SK-N-SH (cell line): ENCODE measurements around the gene ZNF396. TPM values are rescaled to one million over a fixed set of nuclear protein-coding genes. Genes with fewer than 3 reads are reported as not detected.

Experiments
- CTCF ChIA-PET: fragments of 300-600, 350-600 bp; formaldehyde crosslinking; extraction: SDS; loops from one replicate; lab custom pipeline; 2021; lab: Yijun Ruan, JAX
- POLR2A ChIA-PET: fragments of 350-600 bp; sonication (Branson Sonifier 250); formaldehyde crosslinking; extraction: SDS; loops from one replicate; lab custom pipeline; 2020; ENCODE audit warnings: antibody characterized with exemption, inconsistent platforms; lab: Yijun Ruan, JAX
- DNase-seq: peaks from one replicate; pipeline ENCODE4 v3.0.0; 2012
- H2AFZ ChIP-seq: fragments of 200-600 bp; sonication (generic); 2 replicates; pipeline ENCODE4 v1.8.1; 2016; ENCODE audit warnings: antibody characterized with exemption, mild to moderate bottlenecking, low read depth
- H3F3A ChIP-seq: fragments of 200-600 bp; sonication (generic); replicated peaks from 2 replicates; pipeline ENCODE3; 2016; ENCODE audit warnings: antibody characterized with exemption, mild to moderate bottlenecking; ENCODE audit not compliant: insufficient read depth
- H3K27ac ChIP-seq, 2 experiments: fragments of 200-500 bp in 1 of 2; fragments of 200-600 bp in 1 of 2; sonication (Bioruptor generic) in 1 of 2; sonication (generic), shearing (Covaris generic) in 1 of 2; 2 replicates each; pipeline versions ENCODE4 v1.5.1 to v1.6.1; 2014 to 2016; ENCODE audit warnings: low read depth in 2 of 2, inconsistent platforms in 1 of 2, low read length in 1 of 2, mild to moderate bottlenecking in 1 of 2, mixed read lengths in 1 of 2
- H3K27me3 ChIP-seq: fragments of 200-600 bp; sonication (generic), shearing (Covaris generic); 2 replicates; pipeline ENCODE4 v1.6.1; 2016; ENCODE audit warnings: mixed run types; ENCODE audit not compliant: insufficient read depth
- H3K36me3 ChIP-seq, 2 experiments: fragments of 200-500 bp in 1 of 2; fragments of 200-600 bp in 1 of 2; sonication (Bioruptor generic) in 1 of 2; sonication (generic) in 1 of 2; replicated peaks in 1 of 2; 2 replicates each; pipeline versions ENCODE3 to v1.5.1; 2014 to 2016; ENCODE audit warnings: low read length in 1 of 2, mild to moderate bottlenecking in 1 of 2; ENCODE audit not compliant: insufficient read depth in 2 of 2, control insufficient read depth in 1 of 2
- H3K4me1 ChIP-seq, 2 experiments: fragments of 200-500 bp in 1 of 2; fragments of 200-600 bp in 1 of 2; sonication (Bioruptor generic) in 1 of 2; sonication (generic), shearing (Covaris generic) in 1 of 2; 2 replicates each; pipeline versions ENCODE4 v1.5.1 to v1.6.1; 2014 to 2016; ENCODE audit warnings: low read depth in 1 of 2, low read length in 1 of 2, mixed run types in 1 of 2; ENCODE audit not compliant: insufficient read depth in 2 of 2, control insufficient read depth in 1 of 2
- H3K4me2 ChIP-seq: fragments of 200-600 bp; sonication (generic), shearing (Covaris generic); 2 replicates; pipeline ENCODE4 v1.6.1; 2017; ENCODE audit warnings: mixed run types
- H3K4me3 ChIP-seq, 2 experiments: fragments of 200-500 bp in 1 of 2; fragments of 200-600 bp in 1 of 2; sonication (Bioruptor generic) in 1 of 2; sonication (generic), shearing (Covaris generic) in 1 of 2; 2 replicates each; pipeline versions ENCODE4 v1.5.1 to v1.8.1; 2014 to 2016; ENCODE audit warnings: low read depth in 2 of 2, inconsistent platforms in 1 of 2, low read length in 1 of 2, mild to moderate bottlenecking in 1 of 2, mixed read lengths in 1 of 2, moderate library complexity in 1 of 2
- H3K79me2 ChIP-seq: fragments of 200-600 bp; sonication (generic); 2 replicates; pipeline ENCODE4 v1.8.1; 2017; ENCODE audit warnings: mild to moderate bottlenecking; ENCODE audit not compliant: insufficient read depth
- H3K9ac ChIP-seq: fragments of 200-600 bp; sonication (generic); 2 replicates; pipeline ENCODE4 v1.6.1; 2017; ENCODE audit warnings: mixed run types
- H3K9me2 ChIP-seq: fragments of 200-600 bp; sonication (generic); 2 replicates; pipeline ENCODE4 v1.6.1; 2017; ENCODE audit warnings: mixed run types
- H3K9me3 ChIP-seq: fragments of 200-600 bp; sonication (generic); 2 replicates; pipeline ENCODE4 v1.6.1; 2017; ENCODE audit warnings: mixed run types, mild to moderate bottlenecking, moderate library complexity
- H4K20me1 ChIP-seq: fragments of 200-600 bp; sonication (generic); 2 replicates; pipeline ENCODE4 v1.6.1; 2017; ENCODE audit warnings: mild to moderate bottlenecking, mixed run types; ENCODE audit not compliant: insufficient read depth
- CHD2 ChIP-seq: fragments of 150-350 bp; IDR thresholded peaks from 2 replicates; pipeline ENCODE4 v1.6.1; 2018; ENCODE audit warnings: low read length; ENCODE audit not compliant: partially characterized antibody
- ELF1 ChIP-seq: IDR thresholded peaks from 2 replicates; pipeline ENCODE4 v1.4.0; 2012
- EP300 ChIP-seq, 2 experiments: IDR thresholded peaks; 2 replicates each; pipeline versions ENCODE4 v1.4.0 to v1.6.1; 2012; ENCODE audit warnings: borderline replicate concordance in 1 of 2, low read depth in 1 of 2, low read length in 1 of 2
- FOXM1 ChIP-seq: IDR thresholded peaks from 2 replicates; pipeline ENCODE4 v1.4.0; 2012; ENCODE audit warnings: low read depth, mild to moderate bottlenecking
- GATA2 ChIP-seq: sonication (generic); formaldehyde crosslinking; IDR thresholded peaks from 2 replicates; pipeline ENCODE4 v1.5.0; 2020; ENCODE audit warnings: mild to moderate bottlenecking, missing genetic modification reagents
- MXI1 ChIP-seq: IDR thresholded peaks from 2 replicates; pipeline ENCODE4 v1.6.1; 2012; ENCODE audit warnings: mild to moderate bottlenecking, low read depth, low read length, improper control_type of control experiment
- NRF1 ChIP-seq: IDR thresholded peaks from 2 replicates; pipeline ENCODE4 v1.6.1; 2012; ENCODE audit warnings: low read depth, mild to moderate bottlenecking, low read length
- POLR2AphosphoS5 ChIP-seq: IDR thresholded peaks from 2 replicates; pipeline ENCODE4 v1.6.1; 2012; ENCODE audit warnings: low read depth, low read length
- TEAD4 ChIP-seq: IDR thresholded peaks from 2 replicates; pipeline ENCODE4 v1.4.0; 2012; ENCODE audit warnings: mild to moderate bottlenecking, borderline replicate concordance; ENCODE audit not compliant: insufficient read depth
- USF1 ChIP-seq: IDR thresholded peaks from 2 replicates; pipeline ENCODE4 v1.4.0; 2012; ENCODE audit warnings: low read depth, borderline replicate concordance
- USF2 ChIP-seq: fragments of 150-350 bp; IDR thresholded peaks from 2 replicates; pipeline ENCODE4 v1.6.1; 2017; ENCODE audit warnings: antibody characterized with exemption, low read length, low read depth, borderline replicate concordance
- YY1 ChIP-seq: IDR thresholded peaks from 2 replicates; pipeline ENCODE4 v1.4.0; 2012; ENCODE audit warnings: low read depth, mild to moderate bottlenecking
- ZBTB33 ChIP-seq: IDR thresholded peaks from 2 replicates; pipeline ENCODE4 v1.4.0; 2012; ENCODE audit warnings: low read depth, borderline replicate concordance
- polyA plus RNA-seq, 3 experiments: library from polyadenylated mRNA; depleted of rRNA; stranded (reverse); fragments of >200 nt; gene quantifications; 2 replicates each; pipeline ENCODE4 v1.2.3, GENCODE V29; 2012
- TF ChIP-seq, protein P1 (sequence below): IDR thresholded peaks from 2 replicates; pipeline ENCODE4; 2012
- TF ChIP-seq, protein P2 (sequence below): fragments of 200-600 bp; sonication (generic); IDR thresholded peaks from 2 replicates; pipeline ENCODE4 v1.6.1; 2017; ENCODE audit warnings: antibody characterized with exemption, mild to moderate bottlenecking, moderate library complexity
- TF ChIP-seq, protein P3 (sequence below): IDR thresholded peaks from 2 replicates; pipeline ENCODE4 v1.4.0; 2012; ENCODE audit warnings: low read depth

The ZNF396 gene
- polyA plus RNA-seq, 1 of the 3 experiments (the other 2 are of a cell fraction), result 0.41 TPM

GRCh38 chr18:35392375-35392774 is 15.2 kb upstream of the ZNF396 start:
- no peak overlapping the region for H2AFZ ChIP-seq
- CTCF ChIA-PET, result no interaction called here
- no peak for DNase-seq

More at GRCh38 chr18:35392375-35392774, 15.2 kb upstream of the ZNF396 start:
- Histone ChIP-seq H3K4me3 (no peak overlapping the region), H3K9me2 (no peaks in the 10 kb centered on the region), H3F3A (no peaks in the 10 kb centered on the region), H3K4me1 (no peaks in the 10 kb centered on the region), H4K20me1 (no peaks in the 10 kb centered on the region), H3K4me2 (no peak overlapping the region), H3K27ac (no peak overlapping the region), H3K79me2 (no peaks in the 10 kb centered on the region), H3K27me3 (no peaks in the 10 kb centered on the region; the same call in 1 of the 2 replicates), H3K9ac (no peak overlapping the region), H3K36me3 (no peaks in the 10 kb centered on the region), H3K9me3 (no peaks in the 10 kb centered on the region)
- POLR2A ChIA-PET, result no interaction called here
- TF ChIP-seq MXI1, result no peak
- no peak for TF ChIP-seq POLR2AphosphoS5
- TF ChIP-seq CHD2, result no peak
- no peak for TF ChIP-seq YY1
- no peak for TF ChIP-seq NRF1
- TF ChIP-seq, protein P1, sequence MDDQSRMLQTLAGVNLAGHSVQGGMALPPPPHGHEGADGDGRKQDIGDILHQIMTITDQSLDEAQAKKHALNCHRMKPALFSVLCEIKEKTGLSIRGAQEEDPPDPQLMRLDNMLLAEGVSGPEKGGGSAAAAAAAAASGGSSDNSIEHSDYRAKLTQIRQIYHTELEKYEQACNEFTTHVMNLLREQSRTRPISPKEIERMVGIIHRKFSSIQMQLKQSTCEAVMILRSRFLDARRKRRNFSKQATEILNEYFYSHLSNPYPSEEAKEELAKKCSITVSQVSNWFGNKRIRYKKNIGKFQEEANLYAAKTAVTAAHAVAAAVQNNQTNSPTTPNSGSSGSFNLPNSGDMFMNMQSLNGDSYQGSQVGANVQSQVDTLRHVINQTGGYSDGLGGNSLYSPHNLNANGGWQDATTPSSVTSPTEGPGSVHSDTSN, result no peak
- TF ChIP-seq, protein P2, sequence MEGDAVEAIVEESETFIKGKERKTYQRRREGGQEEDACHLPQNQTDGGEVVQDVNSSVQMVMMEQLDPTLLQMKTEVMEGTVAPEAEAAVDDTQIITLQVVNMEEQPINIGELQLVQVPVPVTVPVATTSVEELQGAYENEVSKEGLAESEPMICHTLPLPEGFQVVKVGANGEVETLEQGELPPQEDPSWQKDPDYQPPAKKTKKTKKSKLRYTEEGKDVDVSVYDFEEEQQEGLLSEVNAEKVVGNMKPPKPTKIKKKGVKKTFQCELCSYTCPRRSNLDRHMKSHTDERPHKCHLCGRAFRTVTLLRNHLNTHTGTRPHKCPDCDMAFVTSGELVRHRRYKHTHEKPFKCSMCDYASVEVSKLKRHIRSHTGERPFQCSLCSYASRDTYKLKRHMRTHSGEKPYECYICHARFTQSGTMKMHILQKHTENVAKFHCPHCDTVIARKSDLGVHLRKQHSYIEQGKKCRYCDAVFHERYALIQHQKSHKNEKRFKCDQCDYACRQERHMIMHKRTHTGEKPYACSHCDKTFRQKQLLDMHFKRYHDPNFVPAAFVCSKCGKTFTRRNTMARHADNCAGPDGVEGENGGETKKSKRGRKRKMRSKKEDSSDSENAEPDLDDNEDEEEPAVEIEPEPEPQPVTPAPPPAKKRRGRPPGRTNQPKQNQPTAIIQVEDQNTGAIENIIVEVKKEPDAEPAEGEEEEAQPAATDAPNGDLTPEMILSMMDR, result no peak
- TF ChIP-seq USF1, result no peak
- no peak for TF ChIP-seq FOXM1
- TF ChIP-seq USF2, result no peak
- TF ChIP-seq EP300 (IDR thresholded peaks at IDR 0.05; ENCODE audit: borderline replicate concordance in 1 of 2, low read depth in 1 of 2, low read length in 1 of 2), result no peak
- no peak for TF ChIP-seq ZBTB33
- TF ChIP-seq ELF1, result no peak
- TF ChIP-seq, protein P3, sequence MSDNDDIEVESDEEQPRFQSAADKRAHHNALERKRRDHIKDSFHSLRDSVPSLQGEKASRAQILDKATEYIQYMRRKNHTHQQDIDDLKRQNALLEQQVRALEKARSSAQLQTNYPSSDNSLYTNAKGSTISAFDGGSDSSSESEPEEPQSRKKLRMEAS, result no peak
- TF ChIP-seq GATA2 (CRISPR knock-in tag), result no peak
- no peak for TF ChIP-seq TEAD4
